ENCODE results near the gene PRUNE2. TPM values are rescaled to one million over a fixed set of nuclear protein-coding genes. Genes with fewer than 3 reads are reported as not detected.
A peak's percentile ranks its signal among the peaks of the same experiment; 100 is the strongest.

Gene PRUNE2
- polyA plus RNA-seq, 1 experiment = 0.78 TPM

DNA sequence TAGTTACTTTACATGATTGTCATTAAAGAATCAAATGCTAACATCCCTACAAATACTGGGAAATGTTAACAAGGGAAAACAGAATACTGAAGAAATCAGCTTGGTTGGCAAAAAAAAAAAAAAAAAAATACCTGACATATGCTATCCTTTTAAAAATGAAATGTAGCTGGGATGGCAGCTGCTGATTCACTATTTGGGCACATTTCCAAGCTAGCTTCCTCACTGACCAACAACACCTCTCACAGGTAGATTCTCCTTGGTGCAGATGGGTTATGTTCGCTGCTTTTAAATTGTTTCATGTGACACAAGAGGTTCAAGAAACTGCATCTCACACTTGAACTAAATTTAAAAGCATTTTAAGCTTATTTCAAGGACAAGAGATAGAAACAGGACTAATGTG is 6.1 kb upstream of the PRUNE2 start:
- Histone ChIP-seq H3K27me3 (ENCODE audit: control insufficient read depth, insufficient read depth, low read length) (peaks cover 8% of the 10 kb centered on the region; the same call in 1 of the 2 replicates), H3K4me3 (ENCODE audit: low read depth, low read length) (no peak overlapping the region), H3K36me3 (ENCODE audit: control insufficient read depth, insufficient read depth, low read length) (no peaks in the 10 kb centered on the region)
- ChIA-PET CTCF (interaction anchor here (1.1 kb wide), 1 partner anchor 33 kb away, joined by 3 read pairs; no protein-coding TSS in a partner anchor), POLR2A (no interaction called here)
- TF ChIP-seq, protein P1, sequence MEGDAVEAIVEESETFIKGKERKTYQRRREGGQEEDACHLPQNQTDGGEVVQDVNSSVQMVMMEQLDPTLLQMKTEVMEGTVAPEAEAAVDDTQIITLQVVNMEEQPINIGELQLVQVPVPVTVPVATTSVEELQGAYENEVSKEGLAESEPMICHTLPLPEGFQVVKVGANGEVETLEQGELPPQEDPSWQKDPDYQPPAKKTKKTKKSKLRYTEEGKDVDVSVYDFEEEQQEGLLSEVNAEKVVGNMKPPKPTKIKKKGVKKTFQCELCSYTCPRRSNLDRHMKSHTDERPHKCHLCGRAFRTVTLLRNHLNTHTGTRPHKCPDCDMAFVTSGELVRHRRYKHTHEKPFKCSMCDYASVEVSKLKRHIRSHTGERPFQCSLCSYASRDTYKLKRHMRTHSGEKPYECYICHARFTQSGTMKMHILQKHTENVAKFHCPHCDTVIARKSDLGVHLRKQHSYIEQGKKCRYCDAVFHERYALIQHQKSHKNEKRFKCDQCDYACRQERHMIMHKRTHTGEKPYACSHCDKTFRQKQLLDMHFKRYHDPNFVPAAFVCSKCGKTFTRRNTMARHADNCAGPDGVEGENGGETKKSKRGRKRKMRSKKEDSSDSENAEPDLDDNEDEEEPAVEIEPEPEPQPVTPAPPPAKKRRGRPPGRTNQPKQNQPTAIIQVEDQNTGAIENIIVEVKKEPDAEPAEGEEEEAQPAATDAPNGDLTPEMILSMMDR (IDR thresholded peaks at IDR 0.05; ENCODE audit: insufficient read depth, low read depth, low read length) = no peak
- DNase-seq (ENCODE audit: low read depth) = no peak

DNA sequence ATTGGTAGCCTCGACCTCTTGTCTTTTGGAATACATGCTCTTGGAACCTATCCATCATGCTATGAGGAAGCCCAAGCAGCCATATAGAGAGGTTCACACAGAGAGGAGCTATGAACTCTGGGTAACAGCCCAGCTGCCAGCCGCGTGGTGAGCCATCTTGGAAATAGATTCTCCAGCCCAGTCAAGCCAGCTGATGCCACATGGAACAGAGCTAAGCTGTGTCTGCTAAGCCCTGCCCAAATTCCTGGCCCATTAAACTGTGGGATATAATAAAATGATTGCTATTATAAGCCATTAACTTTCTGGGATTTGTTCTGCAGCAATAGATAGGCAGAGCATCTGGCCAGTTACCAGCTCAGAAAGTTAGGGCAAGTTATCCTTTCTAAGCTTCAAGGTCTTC is 4.9 kb upstream of the PRUNE2 start:
- CTCF ChIA-PET = no interaction called here
- POLR2A ChIA-PET = no interaction called here
- TF ChIP-seq, protein P1 (IDR thresholded peaks at IDR 0.05; ENCODE audit: insufficient read depth, low read depth, low read length) = no peak
- DNase-seq (ENCODE audit: low read depth) = no peak
- Histone ChIP-seq H3K27me3 (ENCODE audit: control insufficient read depth, insufficient read depth, low read length) (peaks cover 3% of the 10 kb centered on the region), H3K4me3 (ENCODE audit: low read depth, low read length) (no peak overlapping the region), H3K36me3 (ENCODE audit: control insufficient read depth, insufficient read depth, low read length) (no peaks in the 10 kb centered on the region)

DNA sequence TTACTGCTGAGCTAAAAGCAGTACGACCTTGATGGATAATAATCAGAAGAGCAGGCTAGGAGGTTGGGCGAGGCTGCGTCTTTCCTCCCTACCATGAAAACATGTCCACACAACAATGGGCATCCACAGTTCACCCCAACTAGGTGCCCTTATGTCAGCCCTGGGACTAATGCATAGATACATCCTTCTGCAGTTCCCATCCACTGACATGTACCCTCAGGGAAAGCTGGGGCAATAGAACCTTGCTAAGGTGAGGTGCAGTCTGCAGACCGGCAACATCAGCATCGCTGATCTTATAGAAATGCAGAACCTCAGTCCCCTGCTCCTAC is 697 bp upstream of the PRUNE2 start:
- TF ChIP-seq, protein P1 (IDR thresholded peaks at IDR 0.05; ENCODE audit: insufficient read depth, low read depth, low read length) = no peak
- CTCF ChIA-PET = interaction anchor here (0.7 kb wide), 1 partner anchor 96 kb away, joined by 3 read pairs; no protein-coding TSS in a partner anchor
- Histone ChIP-seq H3K4me3 (ENCODE audit: low read depth, low read length) (no peak overlapping the region), H3K27me3 (ENCODE audit: control insufficient read depth, insufficient read depth, low read length) (peaks cover 8% of the 10 kb centered on the region), H3K36me3 (ENCODE audit: control insufficient read depth, insufficient read depth, low read length) (no peaks in the 10 kb centered on the region)
- POLR2A ChIA-PET = no interaction called here
- DNase-seq (ENCODE audit: low read depth) = no peak

DNA sequence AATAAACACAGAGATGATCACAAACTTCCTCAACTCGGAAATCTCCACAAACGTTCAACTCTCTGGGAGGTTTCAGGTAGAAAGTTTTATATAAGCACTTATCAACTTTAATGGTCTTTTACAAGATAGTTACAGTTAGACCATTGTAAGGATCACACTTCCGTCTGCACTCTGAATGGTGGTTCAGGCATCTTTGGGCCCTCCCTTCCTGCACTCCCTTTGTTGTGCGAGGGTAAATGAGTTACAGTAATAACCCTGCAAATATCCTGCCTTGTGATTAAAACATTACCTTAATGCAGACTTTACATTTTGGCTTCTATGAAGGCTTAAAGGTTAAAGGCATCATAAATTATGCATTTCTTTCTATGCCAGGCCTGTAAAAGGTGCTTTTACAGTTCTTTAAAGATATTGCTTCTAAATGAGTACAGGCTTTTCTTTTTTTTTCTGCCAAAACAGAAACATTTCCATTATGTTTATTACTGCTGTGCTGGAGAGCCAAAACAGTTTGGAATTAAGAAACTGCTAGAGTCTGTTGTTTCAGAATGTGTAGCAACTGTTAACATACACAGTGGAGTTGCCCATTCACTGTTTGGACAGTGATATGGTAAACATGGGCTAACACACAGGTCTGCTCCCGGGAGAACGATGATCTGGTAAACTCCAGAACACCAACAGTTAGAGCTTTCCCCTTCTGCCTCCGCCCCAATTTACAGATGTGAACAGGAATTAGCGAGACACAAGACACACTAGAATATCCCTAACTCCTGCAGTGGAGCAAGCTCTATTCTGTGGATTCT is 1.1 kb downstream of the PRUNE2 start:
- ChIA-PET CTCF (no interaction called here), POLR2A (no interaction called here)
- no peak for DNase-seq (ENCODE audit: low read depth)
- Histone ChIP-seq H3K36me3 (ENCODE audit: control insufficient read depth, insufficient read depth, low read length) (no peaks in the 10 kb centered on the region), H3K4me3 (ENCODE audit: low read depth, low read length) (peak overlapping the region; percentile 41), H3K27me3 (ENCODE audit: control insufficient read depth, insufficient read depth, low read length) (peaks cover 8% of the 10 kb centered on the region)
- TF ChIP-seq, protein P1 (IDR thresholded peaks at IDR 0.05; ENCODE audit: insufficient read depth, low read depth, low read length) = no peak

DNA sequence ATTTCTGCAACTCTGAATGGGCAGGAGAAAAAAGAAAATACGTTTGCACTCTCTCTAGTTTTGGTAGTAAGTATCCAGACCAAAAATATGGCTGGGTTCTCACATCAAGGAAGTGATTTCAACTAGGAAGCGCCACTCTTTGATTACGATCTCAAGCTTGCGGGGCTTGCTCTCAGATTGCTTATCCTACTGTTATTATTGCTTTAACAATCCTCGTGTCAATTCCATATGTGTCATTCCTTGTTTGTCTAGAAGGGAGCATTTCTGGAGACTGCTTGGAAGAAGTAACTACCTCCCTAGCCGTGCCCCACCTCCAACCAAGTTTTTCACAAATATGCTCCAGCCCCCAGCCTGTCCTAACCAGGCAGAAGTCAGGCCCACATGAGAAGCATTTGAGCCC is 3.5 kb downstream of the PRUNE2 start:
- DNase-seq (ENCODE audit: low read depth) = no peak
- no peaks in the 10 kb centered on the region for H3K36me3 ChIP-seq (ENCODE audit: control insufficient read depth, insufficient read depth, low read length)
- CTCF ChIA-PET = no interaction called here
- peaks cover 8% of the 10 kb centered on the region for H3K27me3 ChIP-seq (ENCODE audit: control insufficient read depth, insufficient read depth, low read length)
- TF ChIP-seq, protein P1 (IDR thresholded peaks at IDR 0.05; ENCODE audit: insufficient read depth, low read depth, low read length) = no peak
- H3K4me3 ChIP-seq (ENCODE audit: low read depth, low read length) = no peak overlapping the region
- POLR2A ChIA-PET = no interaction called here
